Lung microvascular endothelial cell (primary cell): ENCODE data around the gene BBS12. TPM values are rescaled to one million over a fixed set of nuclear protein-coding genes. Genes with fewer than 3 reads are reported as not detected.

Experiments used
- DNase-seq, 2 donors: peaks; one replicate each; pipeline versions ENCODE4 v3.0.0 to v3.0.0-alpha.2; 2010; ENCODE audit warnings: low read depth in 2 of 2
- total RNA-seq: library from RNA; depleted of rRNA; stranded (reverse); fragments of >200 nt; gene quantifications from 2 replicates; pipeline ENCODE4 v1.2.1, GENCODE V29; 2014

The BBS12 gene
- total RNA-seq, 1 donor from 2014 or later: 4.4 TPM

GRCh38 chr4:122712782-122713181, 19.7 kb upstream of the BBS12 start:
- DNase-seq: no peak

- DNase-seq: no peak
Observed at GRCh38 chr4:122715221-122715620, 17.3 kb upstream of the BBS12 start.

- DNase-seq: peak; percentile 76
Observed at GRCh38 chr4:122716825-122717448, 15.6 kb upstream of the BBS12 start.

- peak; percentile 50 to 61 for DNase-seq
Observed at GRCh38 chr4:122718281-122718680, 14.2 kb upstream of the BBS12 start.

GRCh38 chr4:122722256-122722655, 10.2 kb upstream of the BBS12 start:
- DNase-seq: no peak

- no peak for DNase-seq
Observed at GRCh38 chr4:122728856-122729255, 3.6 kb upstream of the BBS12 start.

GRCh38 chr4:122731676-122732075, 828 bp upstream of the BBS12 start:
- DNase-seq: no peak

- no peak for DNase-seq
Observed at GRCh38 chr4:122733787-122734120, 1.2 kb downstream of the BBS12 start.

- DNase-seq: peak; percentile 7 to 63
Observed at GRCh38 chr4:122739174-122739573, 6.7 kb downstream of the BBS12 start.

- no peak for DNase-seq
Observed at GRCh38 chr4:122742933-122743829, 10.7 kb downstream of the BBS12 start.

- DNase-seq: no peak
Observed at GRCh38 chr4:122744229-122744628, 11.7 kb downstream of the BBS12 start.

- peak in 1 of 2 donors; percentile 45 for DNase-seq
Observed at GRCh38 chr4:122746485-122746965, 14.0 kb downstream of the BBS12 start.

GRCh38 chr4:122747068-122747467, 14.6 kb downstream of the BBS12 start:
- no peak for DNase-seq

- DNase-seq: peak in 1 of 2 donors; percentile 60
Observed at GRCh38 chr4:122747883-122748282, 15.4 kb downstream of the BBS12 start.

GRCh38 chr4:122749704-122750454, 17.4 kb downstream of the BBS12 start:
- no peak for DNase-seq

GRCh38 chr4:122755675-122756074, 23.2 kb downstream of the BBS12 start:
- no peak for DNase-seq

- peak; percentile 43 to 63 for DNase-seq
Observed at GRCh38 chr4:122758033-122758432, 25.5 kb downstream of the BBS12 start.

- DNase-seq: peak; percentile 10 to 16
Observed at GRCh38 chr4:122759639-122760310, 27.3 kb downstream of the BBS12 start.

GRCh38 chr4:122762520-122762919, 30.0 kb downstream of the BBS12 start:
- DNase-seq: peak; percentile 30 to 64

- DNase-seq: no peak
Observed at GRCh38 chr4:122762966-122763716, 30.6 kb downstream of the BBS12 start.
